WI38 (cell line): Measurements from ENCODE around the gene VPS54.

Experiments
- H3K4me3 ChIP-seq: 2 replicates; pipeline ENCODE4 v1.5.1; 2011; ENCODE audit warnings: low read depth, mild to moderate bottlenecking, control low read depth, low read length
- CTCF ChIP-seq: IDR thresholded peaks from 2 replicates; pipeline ENCODE4 v1.5.1; 2012; ENCODE audit warnings: low read depth, mild to moderate bottlenecking, control low read depth, low read length

Gene VPS54

GRCh38 chr2:63903003-63903402, 116.2 kb downstream of the VPS54 start:
- no peak for TF ChIP-seq CTCF
- H3K4me3 ChIP-seq = no peak overlapping the region

GRCh38 chr2:63902149-63902548, 117.1 kb downstream of the VPS54 start:
- no peak for TF ChIP-seq CTCF
- no peak overlapping the region for H3K4me3 ChIP-seq

GRCh38 chr2:63899639-63900038, 119.6 kb downstream of the VPS54 start:
- no peak for TF ChIP-seq CTCF
- no peak overlapping the region for H3K4me3 ChIP-seq

- no peak overlapping the region for H3K4me3 ChIP-seq
- no peak for TF ChIP-seq CTCF
Measured at GRCh38 chr2:63898839-63899238, 120.4 kb downstream of the VPS54 start.

GRCh38 chr2:63894167-63894566, 125.1 kb downstream of the VPS54 start:
- no peak for TF ChIP-seq CTCF
- H3K4me3 ChIP-seq = no peak overlapping the region

- TF ChIP-seq CTCF = no peak
- no peak overlapping the region for H3K4me3 ChIP-seq
Measured at GRCh38 chr2:63893163-63893562, 126.1 kb downstream of the VPS54 start.

GRCh38 chr2:63891488-63892030, 127.7 kb downstream of the VPS54 start:
- no peak for TF ChIP-seq CTCF
- H3K4me3 ChIP-seq = no peak overlapping the region
